ENCODE measurements around the gene CTNNA3. TPM values are rescaled to one million over a fixed set of nuclear protein-coding genes. Genes with fewer than 3 reads are reported as not detected.

The CTNNA3 gene
- total RNA-seq, 1 experiment from 2014 or later, result not detected

- Histone ChIP-seq H3K9me2 (replicated peaks; ENCODE audit: insufficient read depth, low read length) (no peaks in the 10 kb centered on the region), H3K36me3 (ENCODE audit: insufficient read depth, low read length) (no peaks in the 10 kb centered on the region), H3K27ac (ENCODE audit: low read length) (no peak overlapping the region), H4K20me1 (ENCODE audit: insufficient read depth, low read depth, low read length) (no peaks in the 10 kb centered on the region), H3K27me3 (ENCODE audit: low read length) (no peaks in the 10 kb centered on the region), H2AFZ (ENCODE audit: low read length) (no peak overlapping the region), H3K4me3 (ENCODE audit: low read length) (no peak overlapping the region), H3K9ac (ENCODE audit: low read length) (no peak overlapping the region), H3K9me3 (ENCODE audit: low read length) (no peaks in the 10 kb centered on the region), H3K4me1 (ENCODE audit: low read length) (peaks cover 2% of the 10 kb centered on the region; the same call in 1 of the 2 replicates), H3K4me2 (ENCODE audit: low read depth, low read length, poor library complexity, severe bottlenecking) (no peak overlapping the region), H3K79me2 (ENCODE audit: low read length) (no peaks in the 10 kb centered on the region)
- no peak for DNase-seq
Observed at GRCh38 chr10:66398669-66399068, 1297.3 kb downstream of the CTNNA3 start.

- Histone ChIP-seq H3K9me2 (replicated peaks; ENCODE audit: insufficient read depth, low read length) (no peaks in the 10 kb centered on the region), H3K36me3 (ENCODE audit: insufficient read depth, low read length) (no peaks in the 10 kb centered on the region), H4K20me1 (ENCODE audit: insufficient read depth, low read depth, low read length) (no peaks in the 10 kb centered on the region), H3K9me3 (ENCODE audit: low read length) (no peaks in the 10 kb centered on the region), H3K4me3 (ENCODE audit: low read length) (no peak overlapping the region), H3K4me2 (ENCODE audit: low read depth, low read length, poor library complexity, severe bottlenecking) (no peak overlapping the region), H3K79me2 (ENCODE audit: low read length) (no peaks in the 10 kb centered on the region), H3K9ac (ENCODE audit: low read length) (no peak overlapping the region), H3K27me3 (ENCODE audit: low read length) (no peaks in the 10 kb centered on the region), H2AFZ (ENCODE audit: low read length) (no peak overlapping the region), H3K27ac (ENCODE audit: low read length) (no peak overlapping the region), H3K4me1 (ENCODE audit: low read length) (peaks cover 2% of the 10 kb centered on the region; the same call in 1 of the 2 replicates)
- no peak for DNase-seq
Observed at GRCh38 chr10:66394342-66395063, 1301.5 kb downstream of the CTNNA3 start.

GRCh38 chr10:66390926-66391325 lies 1305.1 kb downstream of the CTNNA3 start:
- Histone ChIP-seq H4K20me1 (ENCODE audit: insufficient read depth, low read depth, low read length) (no peaks in the 10 kb centered on the region), H2AFZ (ENCODE audit: low read length) (no peak overlapping the region), H3K27me3 (ENCODE audit: low read length) (no peaks in the 10 kb centered on the region), H3K4me2 (ENCODE audit: low read depth, low read length, poor library complexity, severe bottlenecking) (no peak overlapping the region), H3K4me1 (ENCODE audit: low read length) (no peaks in the 10 kb centered on the region), H3K36me3 (ENCODE audit: insufficient read depth, low read length) (no peaks in the 10 kb centered on the region), H3K27ac (ENCODE audit: low read length) (no peak overlapping the region), H3K9ac (ENCODE audit: low read length) (no peak overlapping the region), H3K9me2 (replicated peaks; ENCODE audit: insufficient read depth, low read length) (no peaks in the 10 kb centered on the region), H3K79me2 (ENCODE audit: low read length) (no peaks in the 10 kb centered on the region), H3K4me3 (ENCODE audit: low read length) (no peak overlapping the region), H3K9me3 (ENCODE audit: low read length) (no peaks in the 10 kb centered on the region)
- DNase-seq, result no peak

- Histone ChIP-seq H3K27ac (ENCODE audit: low read length) (no peak overlapping the region), H3K9ac (ENCODE audit: low read length) (no peak overlapping the region), H3K9me3 (ENCODE audit: low read length) (no peaks in the 10 kb centered on the region), H3K9me2 (replicated peaks; ENCODE audit: insufficient read depth, low read length) (no peaks in the 10 kb centered on the region), H3K4me3 (ENCODE audit: low read length) (no peak overlapping the region), H2AFZ (ENCODE audit: low read length) (no peak overlapping the region), H3K4me1 (ENCODE audit: low read length) (no peaks in the 10 kb centered on the region), H3K4me2 (ENCODE audit: low read depth, low read length, poor library complexity, severe bottlenecking) (no peak overlapping the region), H4K20me1 (ENCODE audit: insufficient read depth, low read depth, low read length) (no peaks in the 10 kb centered on the region), H3K36me3 (ENCODE audit: insufficient read depth, low read length) (no peaks in the 10 kb centered on the region), H3K27me3 (ENCODE audit: low read length) (no peaks in the 10 kb centered on the region), H3K79me2 (ENCODE audit: low read length) (no peaks in the 10 kb centered on the region)
- DNase-seq, result no peak
Observed at GRCh38 chr10:66381045-66381444, 1315.0 kb downstream of the CTNNA3 start.

GRCh38 chr10:66378117-66378876 lies 1317.7 kb downstream of the CTNNA3 start:
- no peaks in the 10 kb centered on the region for H3K36me3 ChIP-seq (ENCODE audit: insufficient read depth, low read length)
- no peak for DNase-seq
- no peaks in the 10 kb centered on the region for H3K9me3 ChIP-seq (ENCODE audit: low read length)
- no peak overlapping the region for H2AFZ ChIP-seq (ENCODE audit: low read length)
- no peak overlapping the region for H3K27ac ChIP-seq (ENCODE audit: low read length)
- no peaks in the 10 kb centered on the region for H3K4me1 ChIP-seq (ENCODE audit: low read length)
- H3K79me2 ChIP-seq (ENCODE audit: low read length), result no peaks in the 10 kb centered on the region
- H3K9ac ChIP-seq (ENCODE audit: low read length), result no peak overlapping the region
- H3K4me2 ChIP-seq (ENCODE audit: low read depth, low read length, poor library complexity, severe bottlenecking), result no peak overlapping the region
- H3K4me3 ChIP-seq (ENCODE audit: low read length), result no peak overlapping the region
- no peaks in the 10 kb centered on the region for H3K27me3 ChIP-seq (ENCODE audit: low read length)
- H4K20me1 ChIP-seq (ENCODE audit: insufficient read depth, low read depth, low read length), result no peaks in the 10 kb centered on the region
- H3K9me2 ChIP-seq (replicated peaks; ENCODE audit: insufficient read depth, low read length), result no peaks in the 10 kb centered on the region

GRCh38 chr10:66368146-66368545 lies 1327.8 kb downstream of the CTNNA3 start:
- no peak overlapping the region for H3K9ac ChIP-seq (ENCODE audit: low read length)
- H3K27ac ChIP-seq (ENCODE audit: low read length), result no peak overlapping the region
- H2AFZ ChIP-seq (ENCODE audit: low read length), result no peak overlapping the region
- no peak for DNase-seq
- H3K79me2 ChIP-seq (ENCODE audit: low read length), result no peaks in the 10 kb centered on the region
- no peaks in the 10 kb centered on the region for H3K4me1 ChIP-seq (ENCODE audit: low read length)
- no peaks in the 10 kb centered on the region for H3K9me3 ChIP-seq (ENCODE audit: low read length)
- H3K27me3 ChIP-seq (ENCODE audit: low read length), result no peaks in the 10 kb centered on the region
- no peak overlapping the region for H3K4me2 ChIP-seq (ENCODE audit: low read depth, low read length, poor library complexity, severe bottlenecking)
- H3K4me3 ChIP-seq (ENCODE audit: low read length), result no peak overlapping the region
- no peaks in the 10 kb centered on the region for H4K20me1 ChIP-seq (ENCODE audit: insufficient read depth, low read depth, low read length)
- no peaks in the 10 kb centered on the region for H3K36me3 ChIP-seq (ENCODE audit: insufficient read depth, low read length)
- no peaks in the 10 kb centered on the region for H3K9me2 ChIP-seq (replicated peaks; ENCODE audit: insufficient read depth, low read length)

- no peaks in the 10 kb centered on the region for H3K27me3 ChIP-seq (ENCODE audit: low read length)
- no peaks in the 10 kb centered on the region for H3K9me2 ChIP-seq (replicated peaks; ENCODE audit: insufficient read depth, low read length)
- no peaks in the 10 kb centered on the region for H3K9me3 ChIP-seq (ENCODE audit: low read length)
- H2AFZ ChIP-seq (ENCODE audit: low read length), result no peak overlapping the region
- H3K9ac ChIP-seq (ENCODE audit: low read length), result no peak overlapping the region
- no peak overlapping the region for H3K4me2 ChIP-seq (ENCODE audit: low read depth, low read length, poor library complexity, severe bottlenecking)
- no peaks in the 10 kb centered on the region for H3K4me1 ChIP-seq (ENCODE audit: low read length)
- H4K20me1 ChIP-seq (ENCODE audit: insufficient read depth, low read depth, low read length), result no peaks in the 10 kb centered on the region
- no peaks in the 10 kb centered on the region for H3K36me3 ChIP-seq (ENCODE audit: insufficient read depth, low read length)
- no peak overlapping the region for H3K27ac ChIP-seq (ENCODE audit: low read length)
- no peak overlapping the region for H3K4me3 ChIP-seq (ENCODE audit: low read length)
- H3K79me2 ChIP-seq (ENCODE audit: low read length), result no peaks in the 10 kb centered on the region
- no peak for DNase-seq
Observed at GRCh38 chr10:66366163-66366562, 1329.8 kb downstream of the CTNNA3 start.

GRCh38 chr10:66365686-66366085 lies 1330.3 kb downstream of the CTNNA3 start:
- Histone ChIP-seq H3K27ac (ENCODE audit: low read length) (no peak overlapping the region), H3K4me1 (ENCODE audit: low read length) (no peaks in the 10 kb centered on the region), H3K9me3 (ENCODE audit: low read length) (no peaks in the 10 kb centered on the region), H3K27me3 (ENCODE audit: low read length) (no peaks in the 10 kb centered on the region), H3K9me2 (replicated peaks; ENCODE audit: insufficient read depth, low read length) (no peaks in the 10 kb centered on the region), H3K4me2 (ENCODE audit: low read depth, low read length, poor library complexity, severe bottlenecking) (no peak overlapping the region), H3K4me3 (ENCODE audit: low read length) (no peak overlapping the region), H3K79me2 (ENCODE audit: low read length) (no peaks in the 10 kb centered on the region), H2AFZ (ENCODE audit: low read length) (no peak overlapping the region), H3K36me3 (ENCODE audit: insufficient read depth, low read length) (no peaks in the 10 kb centered on the region), H4K20me1 (ENCODE audit: insufficient read depth, low read depth, low read length) (no peaks in the 10 kb centered on the region), H3K9ac (ENCODE audit: low read length) (no peak overlapping the region)
- DNase-seq, result no peak

Measured in Karpas-422 (cell line).